ENCODE data around the gene FUS.
"Not testable (repeated sequence)": the region's sequence is repeated elsewhere in the genome, so short reads cannot be mapped to it uniquely, and the experiment has no call there.

DNA sequence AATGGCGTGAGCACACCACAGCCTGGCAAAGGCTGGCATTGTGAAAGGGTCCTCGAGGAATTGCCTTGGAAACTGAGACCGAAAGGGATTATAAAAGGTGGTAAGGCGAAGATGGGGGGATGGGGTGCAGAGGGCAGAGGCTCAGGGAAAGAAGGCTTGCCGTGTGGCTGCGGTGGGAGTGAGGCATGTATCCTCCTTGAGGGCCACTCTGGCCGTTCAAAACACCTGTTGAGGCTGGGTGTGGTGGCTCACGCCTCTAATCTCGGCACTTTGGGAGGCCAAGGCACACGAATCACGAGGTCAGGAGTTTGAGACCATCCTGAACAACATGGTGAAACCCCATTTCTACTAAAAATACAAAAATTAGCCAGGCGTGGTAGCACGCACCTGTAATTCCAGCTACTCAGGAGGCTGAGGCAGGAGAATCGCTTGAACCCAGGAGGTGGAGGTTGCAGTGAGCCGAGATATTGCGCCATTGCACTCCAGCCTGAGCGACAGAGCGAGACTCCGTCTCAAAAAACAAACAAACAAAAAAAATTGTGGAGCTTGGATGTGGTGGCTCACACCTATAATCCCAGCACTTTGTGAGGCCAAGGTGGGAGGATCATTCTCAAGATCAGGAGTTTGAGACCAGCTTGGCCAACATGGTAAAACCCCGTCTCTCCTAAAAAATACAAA, 43.0 kb upstream of the FUS start:
- not testable (repeated sequence) for TF ChIP-seq CTCF (IDR thresholded peaks at IDR 0.05; ENCODE audit: low read length); EZH2 (IDR thresholded peaks at IDR 0.05; ENCODE audit: borderline replicate concordance, low read length)

All from OCI-LY1 (cell line).